Activated CD8-positive, alpha-beta memory T cell treated with anti-CD3 and anti-CD28 coated beads for 1 hour (primary cell): Measurements from ENCODE around the gene LRWD1.

Experiments used
- DNase-seq, 2 donors: peaks; one replicate each; pipeline ENCODE4 v3.0.0-alpha.2; 2020; ENCODE audit warnings: low read depth in 1 of 2; ENCODE audit errors: extremely low read depth in 1 of 2

The LRWD1 gene

DNA sequence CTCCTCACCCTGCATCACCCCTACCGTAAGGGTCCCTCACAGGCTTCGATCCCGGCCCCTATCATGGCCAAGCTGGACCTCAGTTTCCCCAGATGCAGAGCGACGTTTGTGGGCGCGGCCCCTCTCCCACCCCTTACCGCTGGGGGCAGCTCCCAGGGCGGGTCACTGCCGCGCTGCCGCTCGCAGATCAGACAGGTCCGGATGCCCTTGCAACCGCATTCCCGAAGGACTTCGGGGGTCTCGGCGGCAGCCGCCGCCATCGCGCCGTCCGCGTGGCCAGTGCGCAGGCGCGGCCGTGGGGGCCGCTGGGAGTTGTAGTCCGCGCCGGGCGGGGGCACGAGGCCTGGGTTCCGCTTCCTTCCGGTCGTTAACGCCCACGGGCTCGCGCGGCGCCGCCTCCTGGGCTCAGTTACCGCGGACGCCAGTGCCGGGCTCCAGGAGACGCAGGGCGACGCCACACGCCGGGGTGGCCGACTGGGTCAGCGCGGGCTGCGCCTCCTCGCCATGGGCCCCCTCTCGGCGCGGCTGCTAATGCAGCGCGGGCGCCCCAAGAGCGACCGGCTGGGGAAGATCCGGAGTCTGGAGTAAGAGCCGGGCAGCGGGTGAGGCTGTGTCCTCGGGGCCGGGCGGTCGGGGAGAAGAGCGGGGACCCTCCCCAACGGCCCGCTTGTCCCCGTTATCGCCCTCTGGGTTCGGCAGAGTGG, at the start of gene LRWD1, which contains the start of gene ALKBH4:
TSS of gene LRWD1 (plus strand) at position 408 of the 704 bp plus-strand sequence. CDS start at position 505, 97 bp downstream.
TSS of gene ALKBH4 (minus strand) at position 287 of the 704 bp plus-strand sequence. CDS start at position 260, 27 bp downstream.
- DNase-seq: peak; percentile 82 to 91

DNA sequence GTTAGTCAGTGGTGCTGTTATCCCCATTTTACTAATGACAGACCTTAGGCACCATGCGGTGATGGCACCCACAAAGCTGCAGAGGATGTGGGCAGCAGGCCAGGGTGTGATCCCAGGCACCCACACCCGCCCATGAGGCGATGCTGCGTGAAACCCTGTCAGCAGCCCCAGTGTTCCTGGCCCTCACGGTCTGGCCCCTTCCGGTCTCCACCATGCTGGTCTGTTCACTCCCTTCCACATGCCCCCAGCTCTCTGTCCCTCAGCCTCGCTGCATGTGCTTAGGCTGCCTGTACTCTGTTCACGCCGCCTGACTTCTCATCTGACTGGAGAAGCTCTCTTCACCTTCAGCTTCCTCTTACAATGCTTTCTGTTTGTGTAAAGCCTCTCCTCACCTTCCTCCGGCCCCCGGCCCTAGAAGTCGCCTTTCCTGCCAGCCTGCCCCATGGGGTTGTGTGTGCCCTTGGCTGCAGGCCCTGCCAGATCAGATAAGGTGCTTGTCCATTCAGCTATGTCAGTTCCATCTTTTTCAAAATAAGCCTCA, 49.0 kb upstream of the LRWD1 start:
- peak in 1 of 2 donors; percentile 26 for DNase-seq

DNA sequence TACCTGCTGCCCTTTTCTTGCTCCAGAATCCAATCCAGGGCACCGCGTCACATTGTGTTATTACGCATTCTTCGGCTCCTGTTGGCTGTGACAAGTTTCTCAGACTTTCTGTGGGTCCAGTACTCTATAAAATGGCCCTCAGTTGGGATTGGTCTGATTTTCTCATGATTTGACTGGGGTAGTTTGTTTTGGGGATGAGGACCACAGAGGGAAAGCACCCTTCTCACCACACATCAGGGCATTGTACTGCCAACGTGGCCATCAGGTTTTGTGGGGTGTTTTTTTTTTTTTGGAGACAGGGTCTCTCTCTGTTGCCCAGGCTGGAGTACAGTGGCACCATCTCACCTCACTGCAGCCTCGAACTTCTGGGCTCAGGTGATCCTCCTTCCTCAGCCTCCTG, 48.4 kb upstream of the LRWD1 start:
- DNase-seq: no peak

DNA sequence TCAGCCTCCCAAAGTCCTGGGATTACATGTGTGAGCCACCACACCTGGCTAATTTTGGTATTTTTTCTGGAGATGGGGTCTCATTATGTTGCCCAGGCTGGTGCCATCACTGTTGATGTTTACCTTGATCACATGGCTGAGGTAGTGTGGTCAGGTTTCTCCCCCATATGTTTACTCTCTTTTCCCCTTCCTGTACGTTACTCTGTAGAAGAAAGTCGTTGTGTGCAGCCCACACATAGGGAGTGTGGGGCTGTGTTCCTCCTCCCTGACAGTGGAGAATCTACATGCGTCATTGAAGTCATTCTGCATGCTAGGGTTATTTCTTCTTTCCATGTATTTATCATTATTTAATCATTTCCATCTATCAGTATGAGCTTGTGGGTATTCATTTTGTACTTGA, 47.7 kb upstream of the LRWD1 start:
- no peak for DNase-seq

DNA sequence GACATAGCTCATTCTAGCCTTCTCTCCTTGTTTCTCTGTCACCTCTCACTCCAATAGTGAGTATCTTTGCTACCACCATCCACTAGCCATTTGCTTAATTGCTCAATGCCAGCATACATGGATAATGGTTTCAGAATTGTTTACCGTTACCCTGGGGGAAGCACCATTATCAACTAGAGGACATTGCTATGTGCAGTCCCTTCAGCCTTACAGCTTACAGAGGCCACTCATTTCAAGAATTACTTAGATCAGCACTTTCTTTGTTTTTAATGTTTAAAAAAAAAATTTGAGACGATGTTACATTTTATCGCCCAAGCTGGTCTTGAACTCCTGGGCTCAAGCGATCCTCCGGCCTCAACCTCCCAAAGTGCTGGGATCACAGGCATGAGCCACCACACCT, 46.2 kb upstream of the LRWD1 start:
- DNase-seq: no peak

DNA sequence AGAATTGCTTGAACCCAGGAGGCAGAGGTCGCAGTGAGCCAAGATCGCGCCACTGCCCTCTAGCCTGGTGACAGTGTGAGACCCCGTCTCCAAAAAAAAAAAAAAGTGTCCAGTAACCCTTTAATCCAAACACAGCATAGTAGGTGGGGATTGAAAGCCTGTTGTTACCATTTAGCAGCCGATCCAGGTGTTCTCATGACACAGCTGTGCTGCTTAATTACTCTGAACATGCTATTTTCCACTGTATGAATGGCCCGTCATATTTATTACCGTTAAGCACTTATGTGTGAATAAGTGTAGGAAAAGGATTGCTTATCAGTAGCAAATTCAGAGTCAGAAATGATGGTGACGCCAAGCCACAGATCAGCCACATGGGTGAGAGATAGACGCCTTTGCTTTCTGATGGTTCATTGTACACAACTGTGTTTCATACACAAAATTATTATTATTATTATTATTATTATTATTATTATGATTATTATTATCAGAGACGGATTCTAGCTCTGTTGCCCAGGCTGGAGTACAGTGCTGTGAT, 43.0 kb upstream of the LRWD1 start:
- no peak for DNase-seq

DNA sequence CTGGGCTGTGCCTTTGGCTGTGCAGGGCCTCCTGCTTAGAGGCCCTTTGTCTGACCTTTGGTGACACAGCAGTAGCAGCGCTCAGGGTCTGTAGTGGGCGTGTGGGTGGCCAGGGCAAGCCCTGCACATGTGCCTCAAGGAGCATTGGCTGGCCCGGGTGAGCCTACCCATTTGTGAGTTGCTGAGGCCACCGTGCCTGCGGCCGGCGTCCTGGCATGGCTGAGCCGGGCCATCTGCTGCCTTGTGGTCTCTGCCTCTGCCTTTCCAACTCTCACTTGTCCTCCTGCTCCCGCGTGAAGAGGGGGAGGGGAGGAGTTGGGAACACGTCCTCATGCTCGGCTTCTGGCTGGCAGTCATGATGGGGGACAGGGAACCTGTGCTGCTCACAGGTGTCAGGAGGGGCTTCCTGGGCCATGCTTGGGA, 40.6 kb upstream of the LRWD1 start:
- no peak for DNase-seq

DNA sequence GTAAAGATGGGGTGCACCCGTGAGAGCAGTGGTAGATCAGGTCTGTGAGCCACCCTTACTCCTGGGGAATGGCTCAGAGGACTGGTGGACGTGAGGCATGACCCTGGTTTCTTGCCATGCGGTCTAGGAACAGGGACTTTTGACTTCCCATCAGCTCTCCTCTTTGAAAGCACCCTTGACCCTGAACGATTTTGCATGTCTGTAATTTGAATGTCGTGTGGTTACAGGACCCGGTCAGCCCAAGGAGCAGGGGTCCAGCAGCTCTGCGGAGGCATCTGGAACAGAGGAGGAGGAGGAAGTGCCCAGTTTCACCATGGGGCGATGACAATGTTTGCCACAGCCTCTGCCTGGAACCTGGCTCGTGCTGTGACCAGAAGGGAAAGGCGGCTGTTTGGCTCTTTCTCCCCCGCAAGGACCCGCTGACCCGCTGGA, 40.0 kb upstream of the LRWD1 start:
- DNase-seq: no peak

DNA sequence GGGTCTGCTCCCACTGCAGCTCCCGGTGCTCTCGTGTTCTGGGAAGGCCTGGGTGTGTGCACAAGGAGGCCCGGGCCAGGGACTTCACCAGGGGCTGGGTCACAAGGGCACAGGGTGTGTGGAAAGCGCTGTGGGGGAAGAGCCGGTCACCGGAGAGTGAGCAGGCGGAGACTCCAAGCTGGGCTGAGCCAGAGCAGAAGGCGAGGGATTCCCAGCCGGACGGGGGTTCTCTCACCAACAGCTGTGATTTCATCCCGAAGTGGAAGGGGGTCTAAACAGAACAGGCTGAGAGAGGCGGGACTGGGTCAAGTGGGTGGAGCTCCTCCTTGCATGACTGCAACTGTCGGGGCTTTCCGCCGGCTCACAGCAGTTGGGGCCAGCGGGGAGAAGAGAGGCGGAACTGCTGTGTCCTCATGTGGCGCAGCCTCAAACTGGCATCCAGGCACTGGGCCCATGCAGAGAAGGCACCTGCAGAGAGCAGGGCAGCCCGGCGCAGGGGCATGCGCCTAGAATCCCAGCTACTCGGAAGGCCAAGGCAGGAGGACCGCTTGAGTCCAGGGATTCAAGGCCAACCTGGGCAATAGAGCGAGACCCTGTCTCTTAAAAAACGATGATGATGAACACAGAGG, 39.0 kb upstream of the LRWD1 start:
- DNase-seq: peak; percentile 68 to 71

DNA sequence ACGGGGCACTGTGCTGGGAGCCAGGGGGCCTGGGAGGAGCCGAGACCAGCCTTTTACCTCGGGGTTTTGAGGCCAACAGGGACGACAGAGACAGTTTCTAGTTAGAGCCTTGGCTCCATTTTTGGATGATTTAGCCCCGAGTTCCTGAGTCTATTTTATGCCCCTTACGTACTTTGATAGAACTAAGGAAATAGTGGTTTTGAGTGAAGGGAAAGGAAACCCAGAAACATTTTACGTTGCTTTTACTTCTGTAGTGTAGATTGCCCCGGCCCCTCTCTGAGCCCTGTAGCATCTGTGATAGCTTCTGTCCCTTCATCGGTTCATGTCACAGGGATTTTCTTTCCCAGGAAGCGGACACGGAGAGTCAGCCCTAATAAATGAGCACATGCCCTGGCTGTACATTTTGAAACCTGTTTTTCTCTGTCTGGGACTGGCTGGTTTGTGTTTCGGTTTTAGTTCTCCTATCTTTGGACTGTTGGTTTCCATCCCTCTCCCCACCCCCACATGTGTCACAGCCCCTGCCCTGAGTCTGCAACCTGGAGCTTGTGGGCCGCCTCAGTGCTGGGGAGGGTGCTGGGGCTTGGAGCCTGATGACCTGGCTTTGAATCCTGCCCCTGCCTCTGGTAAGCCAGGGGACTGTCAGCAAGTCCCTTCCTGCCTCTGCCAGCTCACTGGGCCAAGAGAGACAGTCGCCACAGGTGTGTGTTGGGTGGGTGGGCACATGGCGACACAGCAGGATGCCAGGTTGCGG, 38.3 kb upstream of the LRWD1 start:
- DNase-seq: peak in 1 of 2 donors; percentile 25

DNA sequence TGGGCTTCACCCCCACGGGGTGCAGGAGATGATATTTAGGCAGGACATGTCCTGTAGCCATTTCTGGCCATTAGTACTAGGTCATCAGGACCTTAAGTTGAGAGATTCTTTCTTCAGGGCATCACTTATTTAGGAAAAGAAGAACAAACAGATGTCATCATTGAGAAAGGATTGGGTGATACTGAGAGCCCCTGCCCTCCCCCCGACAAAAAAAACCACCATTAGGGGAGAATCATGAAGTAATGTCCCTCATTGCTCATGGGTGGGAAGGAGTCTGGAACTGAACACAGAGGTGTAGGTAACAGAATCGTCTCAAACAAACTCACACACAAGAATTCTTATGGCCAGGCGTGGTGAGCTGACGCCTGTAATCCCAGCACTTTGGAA, 37.8 kb upstream of the LRWD1 start:
- no peak for DNase-seq

DNA sequence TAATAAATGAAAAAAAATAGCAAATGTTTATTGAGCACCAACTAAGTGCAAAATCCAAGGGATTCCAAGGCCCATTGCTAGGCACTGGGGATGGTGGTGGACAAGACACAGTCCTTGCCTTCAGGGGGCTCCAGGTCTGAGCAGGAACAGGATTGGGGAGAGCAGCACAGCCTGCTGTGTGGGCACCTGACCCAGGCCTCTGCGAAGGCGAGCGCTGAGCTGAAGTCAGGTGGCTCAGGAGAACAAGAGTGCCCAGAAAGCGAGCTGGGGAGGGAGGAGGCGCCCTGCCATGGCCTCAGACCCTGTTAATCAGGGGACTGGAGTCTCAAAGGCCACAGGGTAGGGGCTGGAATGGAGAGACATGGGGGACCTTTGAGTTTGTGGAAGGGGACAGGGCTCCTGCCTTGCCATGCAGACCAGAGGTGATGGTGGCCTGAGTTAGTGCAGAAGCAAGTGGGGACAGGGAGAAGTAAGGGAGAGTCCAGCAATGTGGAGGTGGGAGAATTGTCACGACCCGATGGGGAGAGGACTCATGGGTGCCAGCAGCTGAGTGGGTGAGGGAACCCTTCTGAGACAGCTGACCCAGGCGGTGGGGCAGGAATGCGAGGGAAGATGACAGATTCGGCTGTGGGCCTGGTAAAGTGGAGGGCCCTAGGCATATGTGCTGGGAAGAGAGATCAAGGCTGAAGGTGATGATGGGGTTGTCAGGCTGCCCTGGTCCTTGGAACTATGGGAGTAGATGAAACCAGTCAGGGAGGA, 35.5 kb upstream of the LRWD1 start:
- DNase-seq: no peak

DNA sequence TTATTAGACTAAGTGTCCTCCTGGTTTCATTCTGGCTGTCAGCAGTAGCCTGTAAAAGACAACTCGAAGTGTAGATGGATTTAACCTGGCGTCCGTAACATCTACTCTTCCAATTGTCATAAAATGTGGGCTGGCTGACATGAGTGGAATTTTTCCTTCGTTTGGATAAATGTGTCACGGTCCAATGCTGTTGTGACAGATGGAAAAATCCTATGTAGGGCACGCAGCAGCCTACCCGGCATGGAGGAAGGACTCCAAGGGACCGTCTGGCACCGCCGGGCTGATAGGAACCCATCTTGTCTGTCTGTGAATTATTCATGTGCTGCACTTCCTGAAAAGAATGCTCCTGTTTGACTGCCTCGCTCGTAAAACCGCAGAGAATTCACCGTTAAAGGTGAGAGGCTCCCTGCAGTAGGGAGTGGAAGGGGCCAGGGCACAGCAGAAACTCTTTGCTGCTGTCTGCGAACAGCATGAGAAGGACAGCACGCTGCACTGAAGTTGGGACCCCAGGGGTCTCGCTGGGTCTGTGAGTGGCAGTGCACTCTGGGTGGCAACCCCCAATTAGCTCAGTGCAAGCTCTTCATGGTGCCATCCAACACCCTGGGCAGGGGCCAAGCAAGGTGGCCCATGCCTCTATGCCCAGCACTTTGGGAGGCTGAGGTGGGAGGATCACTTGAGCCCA, 33.0 kb upstream of the LRWD1 start:
- peak in 1 of 2 donors; percentile 30 for DNase-seq

DNA sequence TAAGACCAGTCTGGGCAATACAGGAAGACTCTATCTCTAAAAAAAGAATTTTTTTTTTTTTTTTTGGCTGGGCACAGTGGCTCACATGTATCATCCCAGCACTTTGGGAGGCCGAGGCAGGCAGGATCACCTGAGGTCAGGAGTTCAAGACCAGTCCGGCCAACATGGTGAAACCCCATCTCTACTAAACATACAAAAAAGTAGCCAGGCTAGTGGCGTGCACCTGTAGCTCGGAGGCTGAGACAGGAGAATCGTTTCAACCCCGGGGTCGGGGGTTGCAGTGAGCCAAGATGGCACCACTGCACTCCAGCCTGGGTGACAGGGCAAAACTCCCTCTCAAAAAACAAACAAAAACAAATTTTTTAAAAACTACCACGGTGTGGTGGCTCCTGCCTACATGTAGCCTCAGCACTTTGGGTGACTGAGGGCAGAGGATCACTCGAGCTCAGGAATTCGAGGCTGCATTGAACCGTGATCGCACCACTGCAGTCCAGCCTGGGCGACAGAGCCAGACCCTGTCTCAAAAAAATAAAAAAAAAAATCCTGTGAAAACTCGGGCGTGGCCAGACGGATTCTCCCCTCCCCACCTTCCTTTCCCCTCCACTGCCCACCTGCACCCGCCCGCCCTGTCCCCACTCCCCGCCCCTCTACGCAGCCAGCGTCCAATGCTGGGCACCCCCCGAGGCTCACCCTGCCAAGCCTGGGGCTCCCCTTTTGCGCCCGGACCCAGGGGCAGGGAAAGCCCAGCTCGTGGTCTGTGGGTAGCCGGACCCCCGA, 32.2 kb upstream of the LRWD1 start:
- no peak for DNase-seq

DNA sequence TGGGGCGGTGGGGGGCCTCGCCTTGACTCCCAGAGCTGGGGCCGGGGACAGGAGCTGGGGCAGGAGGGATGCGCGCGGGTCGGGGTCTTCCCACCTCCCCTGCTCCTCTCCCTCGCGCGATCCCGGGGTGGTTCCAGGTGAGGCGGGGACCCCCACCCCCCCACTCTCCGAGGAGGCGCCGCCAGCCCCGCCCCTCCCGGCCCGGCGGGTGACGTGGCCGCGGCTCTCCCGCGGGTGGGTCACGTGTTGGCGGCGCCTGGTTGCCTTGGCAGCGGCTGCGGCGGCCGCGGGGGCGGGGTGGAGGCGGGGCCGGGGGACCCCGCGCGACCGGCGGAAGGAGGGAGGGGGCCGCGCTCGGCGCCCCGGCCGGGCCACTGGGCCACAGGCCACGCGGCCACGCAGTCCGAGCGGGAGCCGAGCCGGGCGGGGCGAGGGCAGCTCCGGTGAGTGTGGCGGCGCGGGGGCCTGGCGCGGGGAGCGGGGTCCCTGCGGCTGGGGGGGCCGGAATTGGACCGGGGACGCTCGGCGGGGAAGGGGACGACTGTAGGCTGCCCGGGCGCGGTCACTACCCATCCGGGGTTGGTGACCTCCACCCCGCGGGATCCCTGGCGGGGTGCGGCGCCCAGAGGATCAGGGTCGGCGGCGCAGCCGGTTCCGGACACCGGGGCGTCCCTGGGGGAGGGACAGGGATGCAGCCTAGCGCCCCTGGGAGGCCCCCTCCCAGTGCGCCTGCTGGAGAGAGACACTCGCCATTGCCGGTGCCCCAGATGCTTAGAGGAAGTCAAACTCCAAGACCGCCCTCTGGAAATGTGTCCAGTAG, 31.4 kb upstream of the LRWD1 start, which contains the start of gene ORAI2:
TSS of gene ORAI2 (plus strand) at position 357 of the 820 bp plus-strand sequence. CDS start 5,382 bp downstream, outside the sequence.
- peak; percentile 65 to 89 for DNase-seq

DNA sequence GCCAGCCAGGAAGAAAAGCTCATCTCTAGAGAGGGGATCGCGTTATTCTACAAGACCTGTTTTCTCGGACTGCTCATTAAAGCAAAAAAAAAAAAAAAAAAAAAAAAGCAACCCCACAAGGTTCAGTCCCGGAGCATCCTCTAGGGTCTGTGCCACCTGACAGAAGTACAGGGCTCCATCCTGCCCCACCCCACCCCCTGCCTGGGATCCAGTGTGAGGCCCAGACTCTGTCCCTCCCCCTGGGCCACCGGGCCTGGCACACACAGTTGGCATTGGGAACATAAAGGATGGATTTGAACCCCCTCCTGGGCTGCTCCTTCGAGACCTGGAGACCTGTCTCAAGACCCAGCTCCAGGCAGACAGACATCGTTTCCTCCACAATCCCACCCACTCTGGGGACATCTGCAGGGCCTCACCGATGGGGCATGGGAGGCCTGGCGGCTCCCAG, 30.7 kb upstream of the LRWD1 start:
- no peak for DNase-seq

DNA sequence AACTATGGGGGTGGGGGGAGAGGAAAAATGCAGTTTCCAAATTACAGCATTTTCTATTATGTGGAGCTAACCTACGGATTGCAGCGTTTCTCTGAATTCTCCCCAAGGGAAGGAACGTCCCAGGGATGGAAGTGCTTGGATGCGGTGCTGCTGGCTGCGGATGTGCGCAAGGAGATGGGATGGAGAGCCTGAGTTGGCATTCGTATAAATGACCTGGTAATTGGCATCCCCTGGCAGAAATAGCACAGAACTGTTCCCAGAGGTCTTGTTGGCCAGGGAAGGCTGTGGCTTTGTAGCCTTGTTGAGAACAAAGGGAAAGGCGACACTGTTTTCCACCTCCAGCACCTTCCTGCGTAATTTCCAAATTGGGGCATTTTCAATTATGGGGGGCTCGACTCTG, 28.7 kb upstream of the LRWD1 start:
- no peak for DNase-seq
